ENCODE results near the gene ANKRD27. TPM values are rescaled to one million over a fixed set of nuclear protein-coding genes. Genes with fewer than 3 reads are reported as not detected.
"Not testable (repeated sequence)": the region's sequence is repeated elsewhere in the genome, so short reads cannot be mapped to it uniquely, and the experiment has no call there.

ANKRD27 gene
- total and polyA plus RNA-seq, 2 donors (not counting 1 experiment from before 2014, with no cell fraction given) = 12.9 to 43.8 TPM

- Histone ChIP-seq H3K4me2 (replicated peaks; ENCODE audit: low read depth, low read length, poor library complexity, severe bottlenecking) (no peak overlapping the region), H2AFZ (ENCODE audit: insufficient read depth, low read depth, low read length, poor library complexity, severe bottlenecking) (no peak overlapping the region), H3K4me1 (ENCODE audit: control insufficient read depth in 2 of 2, insufficient read depth in 2 of 2, low read length in 2 of 2) (no peaks in the 10 kb centered on the region), H3K79me2 (ENCODE audit: control insufficient read depth, insufficient read depth, low read length) (no peaks in the 10 kb centered on the region), H4K20me1 (ENCODE audit: control insufficient read depth, insufficient read depth, low read length, poor library complexity, severe bottlenecking) (no peaks in the 10 kb centered on the region), H3K27me3 (replicated peaks in 1 of 4; ENCODE audit: control extremely low read depth in 1 of 4, control insufficient read depth in 3 of 4, insufficient read depth in 4 of 4, low read length in 3 of 4) (no peaks in the 10 kb centered on the region), H3K9me3 (ENCODE audit: control extremely low read depth in 1 of 3, control insufficient read depth in 2 of 3, insufficient read depth in 1 of 3, low read length in 2 of 3) (peaks cover 0 to 8% (median 0%) of the 10 kb centered on the region in 3 donors), H3K4me3 (ENCODE audit: control extremely low read depth in 1 of 5, extremely low read depth in 1 of 5, insufficient read depth in 1 of 5, low read depth in 2 of 5, low read length in 4 of 5) (no peak overlapping the region), H3K36me3 (replicated peaks in 1 of 2; ENCODE audit: control extremely low read depth in 1 of 2, control insufficient read depth in 1 of 2, extremely low read depth in 1 of 2, insufficient read depth in 2 of 2, low read length in 1 of 2) (peaks cover 0 to 8% of the 10 kb centered on the region in 2 experiments), H3K27ac (ENCODE audit: low read length in 2 of 2) (no peak overlapping the region), H3K9ac (ENCODE audit: low read length) (no peak overlapping the region)
- WGBS (ENCODE audit: insufficient coverage) = 100% methylated on average over 3 of the region's 5 CpGs
- ChIA-PET CTCF (no interaction called here), POLR2A (no interaction called here)
- no peak for ATAC-seq (ENCODE audit: low read depth)
- Mint-ChIP-seq H3K27me3 (no peaks in the 10 kb centered on the region), H3K4me1 (no peaks in the 10 kb centered on the region), H3K9me3 (ENCODE audit: insufficient read depth) (no peaks in the 10 kb centered on the region), H3K27ac (no peak overlapping the region), H3K4me3 (no peak overlapping the region)
- no peak for DNase-seq
- TF ChIP-seq CTCF (IDR thresholded peaks at IDR 0.05) = no peak
- TF ChIP-seq EZH2 (IDR thresholded peaks at IDR 0.05; ENCODE audit: borderline replicate concordance, insufficient read depth, low read depth, low read length, poor library complexity, severe bottlenecking) = no peak
- intact Hi-C loops (cut with micrococcal nuclease) = no loop called here
Measured at GRCh38 chr19:32717496-32717895, 42.5 kb upstream of the ANKRD27 start.

GRCh38 chr19:32716203-32716602 is 41.2 kb upstream of the ANKRD27 start:
- H3K4me1 Mint-ChIP-seq; H4K20me1 ChIP-seq (ENCODE audit: control insufficient read depth, insufficient read depth, low read length, poor library complexity, severe bottlenecking); CTCF ChIA-PET; POLR2A ChIA-PET; intact Hi-C loops (cut with micrococcal nuclease); H3K4me3 Mint-ChIP-seq; H3K79me2 ChIP-seq (ENCODE audit: control insufficient read depth, insufficient read depth, low read length); H3K27me3 Mint-ChIP-seq; H3K9me3 ChIP-seq (ENCODE audit: control extremely low read depth in 1 of 3, control insufficient read depth in 2 of 3, insufficient read depth in 1 of 3, low read length in 2 of 3); H3K4me3 ChIP-seq (ENCODE audit: control extremely low read depth in 1 of 5, extremely low read depth in 1 of 5, insufficient read depth in 1 of 5, low read depth in 2 of 5, low read length in 4 of 5); H3K4me1 ChIP-seq (ENCODE audit: control insufficient read depth in 2 of 2, insufficient read depth in 2 of 2, low read length in 2 of 2); DNase-seq; H2AFZ ChIP-seq (ENCODE audit: insufficient read depth, low read depth, low read length, poor library complexity, severe bottlenecking); H3K27ac ChIP-seq (ENCODE audit: low read length in 2 of 2); H3K27me3 ChIP-seq (replicated peaks in 1 of 4; ENCODE audit: control extremely low read depth in 1 of 4, control insufficient read depth in 3 of 4, insufficient read depth in 4 of 4, low read length in 3 of 4); H3K27ac Mint-ChIP-seq; H3K4me2 ChIP-seq (replicated peaks; ENCODE audit: low read depth, low read length, poor library complexity, severe bottlenecking); H3K9ac ChIP-seq (ENCODE audit: low read length); H3K9me3 Mint-ChIP-seq (ENCODE audit: insufficient read depth); ATAC-seq (ENCODE audit: low read depth): not testable (repeated sequence)
- H3K36me3 ChIP-seq (replicated peaks in 1 of 2; ENCODE audit: control extremely low read depth in 1 of 2, control insufficient read depth in 1 of 2, extremely low read depth in 1 of 2, insufficient read depth in 2 of 2, low read length in 1 of 2) = peaks cover 0 to 11% of the 10 kb centered on the region in 2 experiments
- 100% methylated on average over 2 of the region's 7 CpGs for WGBS (ENCODE audit: insufficient coverage)
